ENCODE results near the gene CLIC4.
A peak's percentile ranks its signal among the peaks of the same experiment; 100 is the strongest.
"Not testable (repeated sequence)": the region's sequence is repeated elsewhere in the genome, so short reads cannot be mapped to it uniquely, and the experiment has no call there.

Gene CLIC4

DNA sequence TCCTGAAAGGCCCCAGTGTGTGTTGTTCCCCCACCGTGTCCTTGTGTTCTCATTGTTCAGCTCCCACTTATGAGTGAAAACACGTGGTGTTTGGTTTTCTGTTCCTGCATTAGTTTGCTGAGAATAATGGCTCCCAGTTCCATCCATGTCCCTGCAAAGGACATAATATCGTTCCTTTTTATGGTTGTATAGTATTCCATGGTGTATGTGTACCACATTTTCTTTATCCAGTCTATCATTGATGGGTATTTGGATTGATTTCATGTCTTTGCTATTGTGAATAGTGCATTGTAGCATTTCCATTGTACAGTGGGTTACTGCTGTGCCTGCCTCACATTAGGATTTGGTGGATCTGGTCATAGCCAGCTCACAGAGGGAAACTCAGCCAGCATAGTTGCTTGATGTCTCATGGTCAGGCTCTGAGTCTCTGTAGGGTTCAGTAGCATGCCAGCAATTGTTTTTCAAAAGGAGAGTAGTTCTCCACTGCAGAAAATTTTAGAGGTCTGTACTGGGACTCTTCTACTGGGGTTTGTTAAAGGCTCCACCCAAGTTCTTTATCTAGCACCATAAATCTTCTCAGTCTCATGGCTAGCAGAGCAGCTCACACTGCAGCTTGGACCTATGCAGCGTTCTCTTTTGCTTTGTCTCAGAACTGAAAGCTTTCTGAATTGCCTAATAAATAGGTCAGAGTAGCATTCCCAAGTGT, 143.9 kb downstream of the CLIC4 start:
- Histone ChIP-seq H3K4me3 (ENCODE audit: low read depth, low read length) (no peak overlapping the region), H3K27me3 (replicated peaks) (no peaks in the 10 kb centered on the region), H3K27ac (no peak overlapping the region), H3K36me3 (replicated peaks) (no peaks in the 10 kb centered on the region)
- TF ChIP-seq, protein P1, sequence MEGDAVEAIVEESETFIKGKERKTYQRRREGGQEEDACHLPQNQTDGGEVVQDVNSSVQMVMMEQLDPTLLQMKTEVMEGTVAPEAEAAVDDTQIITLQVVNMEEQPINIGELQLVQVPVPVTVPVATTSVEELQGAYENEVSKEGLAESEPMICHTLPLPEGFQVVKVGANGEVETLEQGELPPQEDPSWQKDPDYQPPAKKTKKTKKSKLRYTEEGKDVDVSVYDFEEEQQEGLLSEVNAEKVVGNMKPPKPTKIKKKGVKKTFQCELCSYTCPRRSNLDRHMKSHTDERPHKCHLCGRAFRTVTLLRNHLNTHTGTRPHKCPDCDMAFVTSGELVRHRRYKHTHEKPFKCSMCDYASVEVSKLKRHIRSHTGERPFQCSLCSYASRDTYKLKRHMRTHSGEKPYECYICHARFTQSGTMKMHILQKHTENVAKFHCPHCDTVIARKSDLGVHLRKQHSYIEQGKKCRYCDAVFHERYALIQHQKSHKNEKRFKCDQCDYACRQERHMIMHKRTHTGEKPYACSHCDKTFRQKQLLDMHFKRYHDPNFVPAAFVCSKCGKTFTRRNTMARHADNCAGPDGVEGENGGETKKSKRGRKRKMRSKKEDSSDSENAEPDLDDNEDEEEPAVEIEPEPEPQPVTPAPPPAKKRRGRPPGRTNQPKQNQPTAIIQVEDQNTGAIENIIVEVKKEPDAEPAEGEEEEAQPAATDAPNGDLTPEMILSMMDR (IDR thresholded peaks at IDR 0.05; ENCODE audit: low read depth, low read length, missing control alignments): no peak
- in situ Hi-C loops (cut with HindIII; ENCODE audit: low pct_ligation_motif_present, low sequenced_read_pairs): no loop called here
- peak; percentile 57 for DNase-seq

DNA sequence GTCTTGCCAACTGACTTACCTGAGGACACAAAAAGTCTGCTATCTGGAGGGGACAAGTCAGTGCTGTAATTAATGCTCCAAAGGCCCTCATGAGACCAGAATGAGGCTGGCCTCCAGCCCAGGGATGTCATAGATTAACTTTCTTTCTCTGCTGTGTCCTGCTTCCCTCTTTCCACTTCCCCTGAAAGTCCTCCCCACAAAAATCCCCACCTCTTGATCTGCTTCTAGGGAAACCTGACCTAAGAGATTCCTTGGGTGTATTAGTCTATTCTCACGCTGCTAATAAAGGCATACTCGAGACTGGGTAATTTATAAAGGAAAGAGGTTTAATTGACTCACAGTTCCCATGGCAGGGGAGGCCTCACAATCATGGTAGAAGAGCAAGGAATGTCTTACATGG, 145.6 kb downstream of the CLIC4 start:
- Histone ChIP-seq H3K36me3 (replicated peaks) (no peaks in the 10 kb centered on the region), H3K27me3 (replicated peaks) (no peaks in the 10 kb centered on the region), H3K27ac (no peak overlapping the region), H3K4me3 (ENCODE audit: low read depth, low read length) (no peak overlapping the region)
- TF ChIP-seq, protein P1 (IDR thresholded peaks at IDR 0.05; ENCODE audit: low read depth, low read length, missing control alignments): no peak
- DNase-seq: no peak
- in situ Hi-C loops (cut with HindIII; ENCODE audit: low pct_ligation_motif_present, low sequenced_read_pairs): no loop called here

DNA sequence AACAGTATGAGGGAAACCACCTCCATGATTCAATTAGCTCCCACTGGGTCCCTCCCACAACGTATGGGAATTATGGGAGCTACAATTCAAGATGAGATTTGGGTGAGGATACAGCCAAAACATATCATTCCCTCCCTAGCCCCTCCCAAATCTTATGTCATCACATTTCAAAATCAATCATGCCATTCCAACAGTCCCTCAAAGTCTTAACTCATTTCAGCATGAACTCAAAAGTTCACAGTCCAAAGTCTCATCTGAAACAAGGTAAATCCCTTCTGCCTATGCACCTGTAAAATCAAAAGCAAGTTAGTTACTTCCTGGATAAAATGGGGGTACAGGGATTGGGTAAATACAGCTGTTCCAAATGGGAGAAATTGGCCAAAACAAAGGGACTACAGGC, 146.1 kb downstream of the CLIC4 start:
- H3K27me3 ChIP-seq (replicated peaks); H3K4me3 ChIP-seq (ENCODE audit: low read depth, low read length); DNase-seq; H3K27ac ChIP-seq; in situ Hi-C loops (cut with HindIII; ENCODE audit: low pct_ligation_motif_present, low sequenced_read_pairs); H3K36me3 ChIP-seq (replicated peaks): not testable (repeated sequence)

DNA sequence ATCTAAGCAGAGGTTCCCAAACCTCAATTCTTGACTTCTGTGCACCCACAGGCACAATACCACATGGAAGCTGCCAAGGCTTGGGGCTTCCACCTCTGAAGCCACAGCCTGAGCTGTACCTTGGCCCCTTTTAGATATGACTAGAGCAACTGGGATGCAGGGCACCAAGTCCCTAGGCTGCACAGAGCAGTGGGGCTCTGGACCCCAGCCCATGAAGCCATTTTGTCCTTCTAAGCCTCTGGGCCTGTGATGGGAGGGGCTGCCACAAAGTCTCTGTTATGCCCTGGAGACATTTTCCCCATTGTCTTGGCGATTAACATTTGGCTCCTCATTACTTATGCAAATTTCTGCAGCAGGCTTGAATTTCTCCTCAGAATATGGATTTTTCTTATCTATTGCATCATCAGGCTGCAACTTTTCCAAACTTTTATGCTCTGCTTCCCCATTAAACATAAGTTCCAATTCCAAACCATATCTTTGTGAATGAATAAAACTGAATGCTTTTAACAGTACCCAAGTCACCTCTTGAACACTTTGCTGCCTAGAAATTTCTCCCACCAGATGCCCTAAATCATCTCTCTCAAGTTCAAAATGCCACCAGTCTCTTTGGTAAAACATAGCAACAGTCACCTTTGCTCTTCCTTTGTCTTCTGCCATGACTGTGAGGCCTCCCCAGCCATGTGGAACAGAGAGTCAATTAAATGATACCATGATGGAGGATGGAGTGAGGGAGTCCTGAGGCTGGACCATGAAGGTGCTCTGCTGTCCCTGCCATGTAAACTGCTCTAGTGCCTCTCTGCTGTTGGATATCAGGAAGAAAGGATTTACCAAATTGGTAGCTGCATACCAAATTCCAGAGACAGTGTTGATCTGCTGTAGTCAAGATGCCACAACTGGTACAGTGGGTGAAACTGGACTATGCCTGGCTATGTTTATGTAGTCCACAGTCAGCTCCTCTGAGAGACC, 147.2 kb downstream of the CLIC4 start:
- Histone ChIP-seq H3K27me3 (replicated peaks) (no peaks in the 10 kb centered on the region), H3K27ac (no peak overlapping the region), H3K36me3 (replicated peaks) (no peaks in the 10 kb centered on the region), H3K4me3 (ENCODE audit: low read depth, low read length) (no peak overlapping the region)
- DNase-seq: no peak
- in situ Hi-C loops (cut with HindIII; ENCODE audit: low pct_ligation_motif_present, low sequenced_read_pairs): no loop called here
- TF ChIP-seq, protein P1 (IDR thresholded peaks at IDR 0.05; ENCODE audit: low read depth, low read length, missing control alignments): no peak

- in situ Hi-C loops (cut with HindIII; ENCODE audit: low pct_ligation_motif_present, low sequenced_read_pairs): no loop called here
- H3K27me3 ChIP-seq (replicated peaks): no peaks in the 10 kb centered on the region
Observed at GRCh38 chr1:24893431-24893830, 148.2 kb downstream of the CLIC4 start.

More at GRCh38 chr1:24893431-24893830, 148.2 kb downstream of the CLIC4 start:
- Histone ChIP-seq H3K27ac (no peak overlapping the region), H3K4me3 (ENCODE audit: low read depth, low read length) (no peak overlapping the region), H3K36me3 (replicated peaks) (no peaks in the 10 kb centered on the region)
- TF ChIP-seq, protein P1 (IDR thresholded peaks at IDR 0.05; ENCODE audit: low read depth, low read length, missing control alignments): no peak
- no peak for DNase-seq

Measured in brain microvascular endothelial cell (primary cell).